ENCODE results near the gene HAGH.

Gene HAGH

DNA sequence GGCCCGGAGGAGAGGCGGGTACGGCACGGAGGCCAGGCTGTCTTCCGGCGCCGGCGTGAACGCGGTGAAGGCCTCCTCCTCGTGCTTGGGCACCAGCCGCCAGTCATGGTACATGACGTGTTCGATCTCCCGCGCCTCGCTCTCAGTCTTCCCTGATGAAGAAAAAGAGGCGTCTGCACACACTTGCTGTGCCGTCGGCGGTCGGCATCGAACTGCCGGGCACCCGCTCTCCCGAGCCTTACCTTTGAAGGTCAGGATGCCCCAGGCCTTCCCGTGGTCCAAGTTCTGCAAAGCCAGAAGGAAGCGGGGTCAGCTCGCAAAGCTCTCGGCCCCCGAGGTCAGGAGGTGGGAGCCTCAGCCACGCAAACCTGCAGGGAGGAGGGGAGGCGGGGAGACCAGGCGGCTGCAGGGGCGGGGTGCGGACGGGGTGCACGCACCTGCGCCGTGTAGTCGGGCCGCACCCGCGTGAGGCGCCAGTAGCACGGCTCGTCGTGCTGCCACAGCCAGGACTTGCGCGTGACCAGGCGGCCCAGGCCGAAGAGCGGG is 54.2 kb downstream of the HAGH start, which contains the start of gene EME2:
EME2 (plus strand) TSS at position 449 of the 546 bp plus-strand sequence. CDS start 418 bp downstream, outside the sequence.
- peak; percentile 54 for DNase-seq

DNA sequence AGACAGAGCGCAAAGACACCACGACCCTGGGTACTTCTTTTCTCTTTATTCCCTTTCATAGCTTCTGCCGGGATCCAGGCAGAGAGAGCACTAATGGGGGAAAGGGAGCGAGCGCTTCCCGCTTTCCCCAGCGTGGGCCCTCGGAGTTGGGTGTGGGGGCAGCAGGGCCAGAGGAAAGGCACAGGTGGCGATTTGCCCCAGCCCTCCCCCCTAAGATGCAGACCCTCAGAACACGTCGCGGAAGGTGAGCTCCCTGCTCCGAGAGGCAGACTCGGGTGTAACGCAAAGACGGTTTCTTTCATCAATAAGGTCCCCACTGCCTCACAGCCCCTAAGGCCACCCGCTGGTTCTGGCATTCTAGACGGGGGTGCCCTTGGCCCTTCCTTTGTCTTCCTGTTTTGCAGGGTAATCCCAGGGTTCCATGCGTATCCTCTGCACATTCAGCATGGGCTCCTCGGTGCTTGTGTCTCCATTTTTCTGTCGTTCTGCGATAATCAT is 54.7 kb downstream of the HAGH start:
- no peak for DNase-seq

DNA sequence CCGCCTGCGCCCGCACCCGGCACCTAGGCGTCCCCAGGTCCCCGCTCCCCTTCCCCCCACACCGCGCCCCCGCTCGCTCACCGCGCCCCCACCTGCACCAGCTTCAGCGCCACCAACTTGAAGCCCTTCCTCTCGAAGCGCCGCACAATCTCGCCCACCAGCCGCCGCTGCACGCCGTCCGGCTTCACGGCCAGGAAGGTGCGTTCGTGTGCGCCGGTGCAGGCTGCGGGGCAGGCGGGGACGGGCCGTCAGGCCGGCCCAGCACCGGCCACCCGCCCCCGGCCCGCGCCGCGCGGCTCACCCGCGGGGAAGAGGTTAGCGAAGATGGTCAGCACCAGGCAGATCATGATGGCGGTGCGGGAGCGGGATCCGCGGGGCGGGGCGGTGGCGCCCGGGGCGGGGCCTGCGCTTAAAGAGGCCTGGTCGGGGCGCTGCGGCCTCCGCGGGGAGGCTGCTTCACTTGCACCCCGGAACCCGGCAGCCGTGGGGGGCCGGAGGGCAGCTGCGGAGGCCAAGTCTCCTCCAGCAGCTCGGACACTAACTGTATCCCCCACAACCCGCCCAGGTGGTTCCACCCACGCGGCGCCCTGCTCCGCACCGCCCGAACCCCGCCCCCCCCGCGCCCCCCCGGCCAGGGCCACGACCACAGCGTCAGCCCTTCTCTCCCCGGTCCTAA is 55.3 kb downstream of the HAGH start, which contains the start of gene NME3:
NME3 (minus strand) TSS at position 356 of the 676 bp plus-strand sequence; CDS start at position 347, 9 bp downstream.
- peak; percentile 77 for DNase-seq

DNA sequence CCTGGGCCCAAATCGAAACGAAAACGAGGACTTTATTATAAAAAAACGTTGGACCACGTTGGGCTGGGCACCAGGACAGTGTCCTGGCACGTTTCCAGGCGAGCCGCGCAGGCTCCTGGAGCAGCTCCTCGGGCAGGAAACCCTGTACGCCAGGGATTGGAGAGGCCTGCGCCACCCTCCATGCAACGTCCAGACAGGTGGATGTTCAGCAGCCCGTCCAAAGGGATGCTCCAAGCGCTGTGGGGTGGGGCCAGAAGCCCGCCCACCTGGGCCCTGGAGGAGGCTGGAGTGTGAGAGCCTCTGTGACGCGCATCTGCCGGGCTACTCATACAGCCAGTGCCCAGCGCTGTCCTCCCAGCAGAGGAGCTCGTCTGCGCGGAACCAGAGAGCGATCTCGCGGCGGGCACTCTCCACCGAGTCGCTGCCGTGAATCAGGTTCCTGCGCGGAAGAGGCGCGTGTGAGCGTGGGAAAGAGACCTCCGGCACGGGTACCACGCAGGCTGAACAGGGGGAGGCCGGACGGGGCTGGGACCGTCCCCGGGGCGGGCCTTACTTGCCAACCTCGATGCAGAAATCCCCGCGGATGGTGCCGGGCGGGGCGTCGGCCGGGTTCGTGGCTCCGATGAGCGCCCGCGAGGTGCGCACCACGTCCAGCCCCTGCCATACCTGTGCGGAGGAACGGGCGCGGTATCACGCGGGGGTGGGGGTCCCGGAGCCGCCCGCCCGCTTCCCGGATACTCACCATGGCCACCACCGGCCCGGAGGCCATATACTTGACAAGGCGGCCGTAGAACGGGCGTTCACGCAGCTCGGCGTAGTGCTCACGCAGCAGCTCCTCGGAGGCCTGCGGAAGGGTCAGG is 56.1 kb downstream of the HAGH start:
- peak; percentile 63 for DNase-seq

DNA sequence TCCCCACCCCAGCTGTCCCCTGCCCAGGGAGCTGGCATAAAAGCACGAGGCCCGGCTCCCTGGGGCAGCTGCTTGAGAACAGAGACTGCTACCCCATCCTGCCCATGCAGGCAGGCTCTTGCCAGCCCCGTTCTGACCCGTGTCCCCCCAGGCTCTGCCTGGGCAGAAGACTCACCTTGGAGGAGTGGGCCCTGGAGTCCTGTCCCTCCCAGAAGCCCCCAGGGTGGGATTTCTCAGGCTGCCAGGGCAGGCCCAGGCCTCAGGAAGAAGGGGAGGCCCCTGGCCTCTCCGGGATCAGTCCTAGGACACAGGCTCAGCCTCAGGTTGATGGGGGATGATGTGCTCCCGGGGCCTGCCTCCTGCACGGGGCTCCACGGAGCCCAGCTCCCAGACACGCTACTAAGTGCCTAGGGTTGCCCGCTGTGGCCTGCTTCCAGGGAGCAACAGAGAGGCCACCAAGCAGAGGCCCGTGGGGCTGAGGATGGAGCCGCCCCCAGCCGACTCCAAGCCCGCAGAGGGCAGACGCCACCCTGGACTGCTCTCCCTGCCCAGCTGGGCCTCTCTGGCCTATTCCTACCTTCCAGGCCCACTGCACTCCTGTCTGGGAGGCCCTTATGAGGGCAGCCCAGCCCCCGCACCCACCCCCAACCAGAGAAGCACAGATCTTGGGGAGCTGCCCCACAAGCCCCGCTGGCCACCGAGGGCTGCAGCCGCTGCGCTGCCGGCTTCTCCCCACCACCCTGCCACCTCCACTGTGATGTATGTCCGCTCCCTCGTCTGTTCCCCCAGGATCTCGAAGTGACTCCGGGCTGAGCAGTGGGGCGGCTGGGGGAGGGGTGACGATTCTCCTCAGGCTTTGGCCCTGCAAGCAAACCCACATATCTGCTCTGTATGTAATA is 57.0 kb downstream of the HAGH start:
- DNase-seq = no peak

DNA sequence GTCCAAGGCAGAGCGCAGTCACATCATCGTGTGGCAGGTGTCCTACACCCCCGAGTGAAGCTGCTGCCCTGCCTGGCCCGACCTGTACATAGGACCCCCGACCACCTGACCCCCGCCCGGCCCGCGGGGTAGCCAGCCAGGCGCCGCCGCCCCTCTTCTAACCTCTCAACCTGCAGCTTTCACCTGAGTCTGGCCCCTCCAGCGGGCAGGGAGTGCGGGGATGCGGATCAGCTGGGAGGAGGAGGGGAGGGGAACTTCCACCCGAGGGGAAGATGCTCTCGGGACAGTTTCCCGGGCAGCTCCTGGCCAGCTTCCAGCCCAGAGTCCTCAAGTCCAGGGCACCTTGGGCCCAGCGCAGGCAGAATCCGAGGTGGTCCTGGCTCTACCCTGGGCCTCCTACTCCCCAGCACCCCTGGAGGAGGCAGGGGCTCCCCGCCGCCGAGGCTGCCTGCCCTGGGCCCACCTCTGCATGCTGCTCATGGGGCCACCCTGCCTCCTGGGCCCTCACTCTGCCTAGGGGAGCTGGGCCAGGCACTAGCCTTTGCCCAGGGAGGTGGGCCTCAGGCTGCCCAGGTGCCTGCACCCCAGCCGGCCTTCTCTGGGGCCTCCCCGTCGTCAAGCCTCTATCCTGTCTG is 57.7 kb downstream of the HAGH start:
- no peak for DNase-seq

DNA sequence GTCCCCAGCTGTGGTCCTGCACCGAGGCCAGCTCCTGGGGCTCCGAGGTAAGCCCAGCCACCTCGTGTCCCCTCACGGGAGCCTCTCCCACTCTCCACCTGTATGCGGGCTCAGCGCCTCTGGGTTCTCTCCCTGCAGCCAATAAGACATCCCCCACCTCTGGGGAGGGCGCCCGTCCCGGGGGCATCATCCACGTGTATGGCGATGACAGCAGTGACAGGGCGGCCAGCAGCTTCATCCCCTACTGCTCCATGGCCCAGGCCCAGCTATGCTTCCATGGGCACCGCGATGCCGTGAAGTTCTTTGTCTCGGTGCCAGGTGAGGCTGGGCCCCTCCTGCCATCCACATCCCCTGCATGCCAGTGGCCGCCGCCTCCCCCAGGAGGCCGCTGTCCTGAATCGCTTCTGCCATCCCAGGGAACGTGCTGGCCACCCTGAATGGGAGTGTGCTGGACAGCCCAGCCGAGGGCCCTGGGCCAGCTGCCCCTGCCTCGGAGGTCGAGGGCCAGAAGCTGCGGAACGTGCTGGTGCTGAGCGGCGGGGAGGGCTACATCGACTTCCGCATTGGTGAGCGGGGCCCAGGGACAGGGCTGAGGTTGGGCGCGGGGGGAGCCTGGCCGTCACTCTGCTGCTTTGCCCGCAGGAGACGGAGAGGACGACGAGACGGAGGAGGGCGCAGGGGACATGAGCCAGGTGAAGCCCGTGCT is 58.4 kb downstream of the HAGH start:
- no peak for DNase-seq

DNA sequence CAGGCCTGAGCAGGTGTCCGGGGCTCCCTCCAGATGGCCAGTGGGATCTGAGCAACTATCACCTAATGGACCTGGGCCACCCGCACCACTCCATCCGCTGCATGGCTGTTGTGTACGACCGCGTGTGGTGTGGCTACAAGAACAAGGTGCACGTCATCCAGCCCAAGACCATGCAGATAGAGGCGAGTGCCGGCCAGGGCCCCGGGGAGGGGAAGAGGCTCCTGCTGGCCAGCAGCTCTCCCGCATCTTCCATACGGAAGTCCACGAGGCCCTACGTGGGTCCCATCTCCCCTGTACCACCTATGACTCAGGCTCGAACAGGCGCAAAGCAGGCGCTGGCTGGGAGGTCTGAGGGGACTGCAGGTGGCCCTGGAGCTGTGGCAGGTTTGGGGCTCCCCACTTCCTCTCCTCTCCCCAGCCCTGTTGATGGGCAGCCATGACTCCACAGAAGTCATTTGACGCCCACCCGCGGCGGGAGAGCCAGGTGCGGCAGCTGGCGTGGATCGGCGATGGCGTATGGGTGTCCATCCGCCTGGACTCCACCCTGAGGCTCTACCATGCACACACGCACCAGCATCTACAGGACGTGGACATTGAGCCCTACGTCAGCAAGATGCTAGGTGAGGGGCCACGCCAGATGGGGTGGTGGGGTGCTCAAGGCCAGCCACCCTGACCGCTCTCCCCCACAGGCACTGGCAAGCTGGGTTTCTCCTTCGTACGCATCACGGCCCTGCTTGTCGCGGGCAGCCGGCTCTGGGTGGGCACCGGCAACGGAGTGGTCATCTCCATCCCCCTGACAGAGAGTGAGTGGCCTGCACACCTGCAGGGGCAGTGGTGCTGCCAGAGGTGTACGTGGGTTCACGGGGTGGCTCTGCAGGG is 59.3 kb downstream of the HAGH start:
- no peak for DNase-seq

DNA sequence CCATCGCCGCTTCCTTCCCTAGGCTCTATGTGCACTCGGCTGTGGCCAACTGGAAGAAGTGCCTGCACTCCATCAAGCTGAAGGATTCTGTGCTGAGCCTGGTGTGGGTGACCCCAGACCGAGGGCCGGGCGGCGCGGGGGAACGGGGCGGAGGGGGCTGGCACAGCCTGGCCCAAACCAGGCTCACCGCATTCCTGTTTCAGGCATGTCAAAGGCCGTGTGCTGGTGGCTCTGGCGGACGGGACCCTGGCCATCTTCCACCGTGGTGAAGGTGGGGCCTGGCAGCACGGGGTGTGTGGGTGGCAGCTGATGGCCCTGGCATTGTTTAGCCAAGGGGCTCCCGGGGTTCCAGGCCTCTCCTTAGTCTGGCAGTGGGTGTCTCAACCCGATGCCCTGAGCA is 59.9 kb downstream of the HAGH start:
- no peak for DNase-seq

DNA sequence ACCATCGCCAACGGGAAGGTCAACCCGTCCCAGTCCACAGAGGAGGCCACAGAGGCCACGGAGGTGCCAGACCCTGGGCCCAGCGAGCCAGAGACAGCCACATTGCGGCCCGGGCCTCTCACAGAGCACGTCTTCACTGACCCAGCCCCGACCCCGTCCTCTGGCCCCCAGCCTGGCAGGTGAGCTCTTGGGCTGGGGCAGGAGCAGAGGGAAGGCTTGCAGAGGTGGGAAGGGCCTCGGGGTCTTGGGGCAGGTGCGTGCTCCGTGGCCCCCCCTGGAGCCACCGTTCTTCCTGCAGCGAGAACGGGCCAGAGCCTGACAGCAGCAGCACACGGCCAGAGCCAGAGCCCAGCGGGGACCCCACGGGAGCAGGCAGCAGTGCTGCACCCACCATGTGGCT is 60.4 kb downstream of the HAGH start:
- no peak for DNase-seq

DNA sequence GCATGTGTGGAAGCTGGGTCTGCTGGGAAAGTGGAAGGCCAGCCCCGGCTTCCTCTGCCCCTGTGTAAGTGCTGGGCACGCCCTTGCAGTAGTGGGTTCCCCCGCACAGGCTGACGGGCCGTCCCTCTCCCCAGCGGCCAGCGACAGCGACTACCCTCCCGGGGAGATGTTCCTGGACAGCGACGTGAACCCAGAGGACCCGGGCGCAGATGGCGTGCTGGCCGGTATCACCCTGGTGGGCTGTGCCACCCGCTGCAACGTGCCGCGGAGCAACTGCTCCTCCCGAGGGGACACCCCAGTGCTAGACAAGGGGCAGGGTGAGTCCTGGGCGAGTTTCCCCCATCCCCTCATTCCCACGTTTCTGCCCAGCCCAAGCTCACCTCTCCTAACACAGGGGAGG is 60.8 kb downstream of the HAGH start:
- DNase-seq = no peak

DNA sequence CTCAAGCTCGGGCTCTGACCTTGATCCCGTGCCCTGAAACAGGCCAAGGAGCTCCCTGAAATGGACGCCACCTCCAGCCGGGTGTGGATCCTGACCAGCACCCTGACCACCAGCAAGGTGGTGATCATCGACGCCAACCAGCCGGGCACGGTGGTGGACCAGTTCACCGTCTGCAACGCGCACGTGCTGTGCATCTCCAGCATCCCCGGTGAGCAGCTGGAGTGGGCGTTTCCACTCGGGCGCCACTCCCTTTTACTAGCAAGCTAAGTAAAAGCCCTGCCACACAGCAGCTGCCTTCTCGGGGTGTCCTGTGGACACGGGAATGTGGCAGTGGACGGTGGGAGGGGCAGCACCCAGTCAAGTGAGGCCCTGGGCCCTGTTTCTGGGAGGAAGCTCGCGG is 61.7 kb downstream of the HAGH start:
- no peak for DNase-seq

DNA sequence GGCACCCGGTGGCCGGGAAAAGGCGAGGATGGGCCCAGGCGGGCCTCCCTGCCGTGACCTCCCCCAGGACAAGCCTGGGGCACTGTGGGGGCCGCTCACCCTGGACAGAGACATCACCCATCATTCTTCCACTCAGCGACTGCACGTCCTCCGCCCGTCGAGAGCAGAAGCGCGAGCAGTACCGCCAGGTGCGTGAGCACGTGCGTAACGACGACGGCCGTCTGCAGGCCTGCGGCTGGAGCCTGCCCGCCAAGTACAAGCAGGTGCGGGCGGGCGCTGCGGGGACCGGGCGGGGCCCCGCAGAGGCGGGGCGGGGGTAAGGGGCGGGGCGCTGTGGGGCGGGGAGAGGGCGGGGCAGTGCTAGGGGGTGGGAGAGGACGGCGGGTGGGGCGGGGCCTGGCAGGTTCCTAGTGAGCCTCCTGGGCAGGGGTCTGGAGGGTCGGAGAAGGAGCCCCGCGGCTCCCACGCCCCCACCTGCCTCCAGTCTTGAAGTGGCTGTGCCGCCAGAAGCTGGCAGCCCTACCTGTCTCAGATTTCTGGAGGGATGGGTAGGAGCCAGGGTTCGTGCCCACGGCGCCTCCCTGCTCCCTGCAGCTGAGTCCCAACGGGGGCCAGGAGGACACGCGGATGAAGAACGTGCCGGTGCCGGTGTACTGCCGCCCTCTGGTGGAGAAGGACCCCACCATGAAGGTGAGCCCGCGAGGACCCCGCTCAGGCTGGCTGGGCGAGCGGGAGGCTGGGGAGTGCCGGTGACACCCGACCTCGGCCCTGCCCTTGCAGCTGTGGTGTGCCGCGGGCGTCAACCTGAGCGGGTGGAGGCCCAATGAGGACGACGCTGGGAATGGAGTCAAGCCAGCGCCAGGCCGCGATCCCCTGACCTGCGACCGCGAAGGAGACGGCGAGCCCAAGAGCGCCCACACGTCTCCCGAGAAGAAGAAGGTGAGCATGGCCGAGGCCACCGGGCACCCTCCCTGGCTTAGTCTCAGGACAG is 62.8 kb downstream of the HAGH start:
- DNase-seq = no peak

DNA sequence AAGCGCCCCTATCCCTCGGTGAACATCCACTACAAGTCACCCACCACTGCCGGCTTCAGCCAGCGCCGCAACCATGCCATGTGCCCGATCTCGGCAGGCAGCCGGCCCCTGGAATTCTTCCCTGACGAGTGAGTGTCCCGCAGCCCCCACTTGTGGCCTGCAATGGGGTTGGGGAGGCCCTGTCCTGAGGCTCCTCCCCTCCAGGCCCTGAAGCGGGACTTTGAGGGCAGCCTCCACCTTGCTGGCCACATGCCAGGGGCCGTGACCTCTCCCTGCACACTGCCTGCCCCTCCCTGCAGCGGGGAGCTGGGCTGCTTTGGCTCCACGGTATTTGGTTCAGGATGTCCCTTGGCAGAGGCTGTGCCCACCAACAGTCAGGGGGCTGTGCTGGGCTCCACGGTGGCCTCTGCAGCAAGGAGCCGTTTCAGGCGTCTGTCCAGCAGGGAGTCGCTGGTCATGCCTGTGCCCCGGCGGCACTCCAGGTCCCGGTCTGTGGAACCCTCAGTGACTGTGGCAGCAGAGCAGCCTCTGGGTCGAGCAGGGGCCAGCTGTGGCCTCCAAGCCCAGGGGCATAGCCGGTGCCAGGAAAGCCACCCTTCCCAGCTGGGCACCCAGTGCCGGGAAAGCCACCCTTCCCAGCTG is 63.6 kb downstream of the HAGH start:
- no peak for DNase-seq

DNA sequence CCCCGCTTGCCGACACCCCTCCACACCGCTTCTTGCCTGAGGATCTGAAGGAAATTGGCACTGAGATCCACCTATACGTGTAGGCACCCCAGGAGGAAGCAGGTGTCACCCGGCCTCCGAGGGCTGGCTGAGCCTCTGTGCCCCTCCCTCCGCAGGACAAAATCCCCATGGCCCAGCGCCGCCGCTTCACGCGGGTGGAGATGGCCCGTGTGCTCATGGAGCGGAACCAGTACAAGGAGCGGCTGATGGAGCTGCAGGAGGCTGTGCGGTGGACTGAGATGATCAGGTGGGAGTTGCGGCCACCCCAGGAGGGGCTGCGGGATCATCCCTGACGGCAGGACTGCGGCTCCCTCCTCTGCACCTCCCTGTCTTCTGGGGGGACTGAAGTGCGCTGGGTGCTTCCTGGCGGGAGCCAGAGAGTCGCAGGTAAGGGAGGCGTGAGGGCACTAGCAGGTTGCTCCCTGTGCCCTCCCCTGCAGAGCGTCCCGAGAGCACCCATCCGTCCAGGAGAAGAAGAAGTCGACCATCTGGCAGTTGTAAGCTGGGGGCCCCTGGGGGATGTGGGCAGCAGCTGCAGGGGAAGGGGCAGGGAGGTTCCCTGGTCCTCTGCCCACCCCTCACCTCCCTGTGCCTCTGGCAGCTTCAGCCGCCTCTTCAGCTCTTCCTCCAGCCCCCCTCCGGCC is 64.3 kb downstream of the HAGH start:
- DNase-seq = no peak

DNA sequence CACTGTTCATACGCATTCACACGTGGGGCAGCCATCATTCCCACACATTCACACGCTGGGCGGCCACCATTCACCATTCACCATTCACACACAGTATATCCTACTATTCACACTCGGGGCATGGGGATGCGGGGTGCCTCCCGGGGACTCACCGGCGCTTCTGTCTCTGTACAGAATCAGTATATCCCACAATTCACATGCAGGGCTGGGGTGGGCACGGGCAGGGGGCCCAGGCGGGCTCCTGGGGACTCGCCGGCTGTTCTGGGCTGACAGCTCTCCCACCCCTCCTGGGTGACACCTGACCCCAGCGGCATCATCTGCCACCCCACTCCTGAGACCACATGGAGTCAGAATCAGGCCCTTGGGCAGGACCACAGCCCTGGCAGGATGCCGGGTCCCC is 64.9 kb downstream of the HAGH start:
- DNase-seq = no peak

DNA sequence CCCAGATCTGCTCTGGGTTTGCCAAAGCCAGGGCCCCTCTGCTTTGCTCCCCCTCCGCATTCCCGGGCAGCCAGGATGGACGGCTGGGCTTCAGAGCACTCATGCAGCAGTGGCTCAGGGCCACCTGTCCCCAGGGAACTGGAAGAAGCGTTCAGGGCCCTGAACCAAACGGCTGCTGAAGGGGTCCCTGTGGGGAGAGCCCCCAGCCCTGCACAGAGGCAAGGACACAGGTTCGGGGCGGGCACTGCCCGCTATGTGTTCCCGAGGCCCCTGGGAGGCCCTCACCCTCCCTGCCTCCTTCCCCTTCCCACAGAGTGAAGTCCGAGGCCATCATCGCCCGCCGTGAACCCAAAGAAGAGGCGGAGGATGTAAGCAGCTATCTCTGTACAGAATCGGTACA is 65.7 kb downstream of the HAGH start:
- DNase-seq = no peak

DNA sequence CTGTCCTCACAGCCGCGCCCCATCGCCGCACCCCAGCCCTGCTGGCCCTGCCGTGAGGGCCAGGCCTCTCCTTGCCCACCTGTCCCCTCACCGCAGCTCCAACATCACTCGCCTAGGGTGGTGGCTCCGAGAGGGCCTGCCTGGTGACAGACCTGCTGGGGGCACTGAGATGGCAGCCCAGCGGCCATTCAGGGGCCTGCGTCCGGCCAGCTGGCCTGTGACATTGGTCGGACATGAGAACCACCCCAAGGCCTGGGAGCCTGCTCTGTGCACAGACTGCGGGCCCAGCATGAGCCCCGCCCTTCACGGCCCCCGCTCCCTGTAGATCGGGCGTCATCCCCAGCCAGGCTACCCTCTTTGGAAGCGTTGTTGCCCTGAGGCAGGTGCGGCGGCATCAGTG is 67.1 kb downstream of the HAGH start:
- no peak for DNase-seq

Measured in stimulated activated CD4-positive, alpha-beta T cell treated with anti-CD3 and anti-CD28 coated beads, Interleukin-12 subunit alpha, Interleukin-12 subunit beta, amount 100 ng/mL, for 4 hours (primary cell).